Endothelial cell of umbilical vein (primary cell): ENCODE data around the gene TTC23L. TPM values are rescaled to one million over a fixed set of nuclear protein-coding genes. Genes with fewer than 3 reads are reported as not detected.

ENCODE experiments used
- BruUV-seq: library from RNA; stranded (reverse); fragments of 400-500 nt; replicated peaks from 2 replicates; lab custom pipeline; 2021; lab: Mats Ljungman, UMichigan
- CTCF ChIA-PET: fragments of 300-600, 350-600 bp; sonication (Branson Sonifier 250); formaldehyde crosslinking; loops from one replicate; lab custom pipeline; 2021; ENCODE audit warnings: antibody characterized with exemption, inconsistent platforms; lab: Charles Lee
- POLR2A ChIA-PET: fragments of 300-600, 350-600 bp; sonication (Branson Sonifier 250); formaldehyde crosslinking; loops from one replicate; lab custom pipeline; 2021; ENCODE audit warnings: antibody characterized with exemption, inconsistent platforms; lab: Charles Lee
- DNase-seq: peaks from one replicate; pipeline ENCODE4 v3.0.0-alpha.2; 2011; ENCODE audit warnings: low read depth, low spot score
- FAIRE-seq: peaks from 2 replicates; lab custom pipeline; 2011; peaks lifted over from hg19 to GRCh38; lab: Jason Lieb, UNC
- H2AFZ ChIP-seq: 2 replicates; pipeline ENCODE4 v1.6.0; 2012; ENCODE audit warnings: low read depth, low read length, control low read depth, inconsistent platforms
- H3K27ac ChIP-seq: 2 replicates; pipeline ENCODE4 v1.5.1; 2011; ENCODE audit warnings: low read depth, mild to moderate bottlenecking, control low read depth, low read length, moderate library complexity; ENCODE audit not compliant: insufficient read depth
- H3K27me3 ChIP-seq, 2 experiments: 2 replicates each; pipeline versions ENCODE4 v1.6.0 to v1.6.1; 2011; ENCODE audit warnings: low read length in 2 of 2, mixed read lengths in 1 of 2; ENCODE audit not compliant: control insufficient read depth in 2 of 2, insufficient read depth in 2 of 2
- H3K36me3 ChIP-seq, 2 experiments: 2 replicates in 1 of 2; 3 replicates in 1 of 2; pipeline ENCODE4 v1.5.1; 2011; ENCODE audit warnings: low read length in 2 of 2, mild to moderate bottlenecking in 1 of 2, moderate library complexity in 1 of 2; ENCODE audit not compliant: control insufficient read depth in 2 of 2, insufficient read depth in 2 of 2; ENCODE audit errors: extremely low read depth in 1 of 2
- H3K4me1 ChIP-seq: 3 replicates; pipeline ENCODE4 v1.5.1; 2011; ENCODE audit warnings: mild to moderate bottlenecking, low read length; ENCODE audit not compliant: control insufficient read depth, insufficient read depth; ENCODE audit errors: extremely low read depth
- H3K4me2 ChIP-seq: 2 replicates; pipeline ENCODE4 v1.6.1; 2011; ENCODE audit warnings: low read length, control low read depth, mixed read lengths; ENCODE audit not compliant: insufficient read depth
- H3K4me3 ChIP-seq, 3 experiments: fragments of 200-600 bp in 1 of 3; sonication (generic), shearing (Covaris generic) in 1 of 3; replicated peaks in 1 of 3; 2 replicates each; pipeline ENCODE4 v1.5.1; 2011 to 2016; ENCODE audit warnings: control low read depth in 3 of 3, low read length in 3 of 3, mild to moderate bottlenecking in 2 of 3, inconsistent platforms in 1 of 3, low read depth in 1 of 3, moderate library complexity in 1 of 3; ENCODE audit not compliant: insufficient read depth in 1 of 3
- H3K79me2 ChIP-seq: 2 replicates; pipeline ENCODE4 v1.6.0; 2012; ENCODE audit warnings: low read length, inconsistent platforms; ENCODE audit not compliant: control insufficient read depth, insufficient read depth
- H3K9ac ChIP-seq: replicated peaks from 2 replicates; pipeline ENCODE3; 2011; ENCODE audit warnings: low read length, control low read depth; ENCODE audit not compliant: insufficient read depth; ENCODE audit errors: extremely low read depth
- H3K9me1 ChIP-seq: replicated peaks from 3 replicates; pipeline ENCODE4 v1.6.0; 2011; ENCODE audit warnings: mild to moderate bottlenecking, low read length; ENCODE audit not compliant: control insufficient read depth, insufficient read depth; ENCODE audit errors: extremely low read depth
- H3K9me3 ChIP-seq: replicated peaks from 2 replicates; pipeline ENCODE4 v1.5.1; 2012; ENCODE audit warnings: low read length, inconsistent platforms; ENCODE audit not compliant: control insufficient read depth, insufficient read depth
- H4K20me1 ChIP-seq: replicated peaks from 2 replicates; pipeline ENCODE3; 2011; ENCODE audit warnings: mild to moderate bottlenecking, low read length; ENCODE audit not compliant: control insufficient read depth, insufficient read depth; ENCODE audit errors: extremely low read depth
- EZH2 ChIP-seq: IDR thresholded peaks from 2 replicates; pipeline ENCODE4 v1.6.1; 2012; ENCODE audit warnings: borderline replicate concordance, low read depth, mild to moderate bottlenecking, moderate library complexity, low read length, inconsistent platforms; ENCODE audit not compliant: severe bottlenecking
- FOS ChIP-seq: IDR thresholded peaks from 2 replicates; pipeline ENCODE4 v1.6.1; 2011; ENCODE audit warnings: mild to moderate bottlenecking, low read length, moderate library complexity, borderline replicate concordance; ENCODE audit not compliant: insufficient read depth
- GATA2 ChIP-seq: IDR thresholded peaks from 2 replicates; pipeline ENCODE4 v1.7.0; 2011; ENCODE audit warnings: low read depth, mild to moderate bottlenecking, moderate library complexity, mixed read lengths, low read length; ENCODE audit not compliant: insufficient read length, insufficient read depth
- JUN ChIP-seq: IDR thresholded peaks from 2 replicates; pipeline ENCODE4 v1.6.1; 2011; ENCODE audit warnings: borderline replicate concordance, low read depth; ENCODE audit not compliant: insufficient read length, insufficient read depth
- MAX ChIP-seq: IDR thresholded peaks from 2 replicates; pipeline ENCODE4 v1.6.1; 2011; ENCODE audit not compliant: insufficient read depth, insufficient read length
- MYC ChIP-seq: IDR thresholded peaks from one replicate; pipeline ENCODE4 v1.6.1; 2011; ENCODE audit warnings: mild to moderate bottlenecking, low read depth, low read length
- POLR2A ChIP-seq: IDR thresholded peaks from 2 replicates; pipeline ENCODE4 v1.6.1; 2012; ENCODE audit warnings: low read depth, mild to moderate bottlenecking, control low read depth, low read length
- POLR2AphosphoS5 ChIP-seq: IDR thresholded peaks from 2 replicates; pipeline ENCODE4 v1.6.1; 2012; ENCODE audit warnings: low read depth, mild to moderate bottlenecking, control low read depth, low read length, moderate library complexity; ENCODE audit not compliant: insufficient read depth
- dilution Hi-C: fragments of 300-500 bp; cut with MboI; formaldehyde crosslinking; loops from one replicate; pipeline ENCODE4 v1.15.0; 2019; ENCODE audit warnings: low sequenced_read_pairs; ENCODE audit not compliant: extremely low pct_ligation_motif_present
- intact Hi-C: fragments of 100-400 bp; cut with micrococcal nuclease; formaldehyde crosslinking; loops from one replicate; pipeline ENCODE4 v1.10.0; 2022
- polyA plus RNA-seq, 4 experiments: library from polyadenylated mRNA; depleted of rRNA in 3 of 4; stranded (reverse) in 3 of 4; unstranded in 1 of 4; fragments of >200 nt; gene quantifications; 2 replicates each; pipeline versions ENCODE4 v1.2.1 to v1.2.3, GENCODE V29; 2011 to 2012; ENCODE audit warnings: missing spikeins in 1 of 4
- total RNA-seq: library from RNA; stranded (reverse); gene quantifications from 2 replicates; pipeline ENCODE4 v1.2.3, GENCODE V29; 2021
- TF ChIP-seq, protein P1 (sequence below), 2 donors: IDR thresholded peaks; 1 replicate in 1 of 2; 2 replicates in 1 of 2; pipeline ENCODE4 v1.5.1; 2011; ENCODE audit warnings: low read length in 2 of 2, mild to moderate bottlenecking in 2 of 2, moderate library complexity in 2 of 2, control low read depth in 1 of 2, inconsistent platforms in 1 of 2, low read depth in 1 of 2; ENCODE audit not compliant: insufficient read depth in 1 of 2; ENCODE audit errors: extremely low read depth in 1 of 2

TTC23L gene
- total and polyA plus RNA-seq, 2 donors (not counting 3 experiments of a cell fraction or from before 2014, with no cell fraction given), result not detected

DNA sequence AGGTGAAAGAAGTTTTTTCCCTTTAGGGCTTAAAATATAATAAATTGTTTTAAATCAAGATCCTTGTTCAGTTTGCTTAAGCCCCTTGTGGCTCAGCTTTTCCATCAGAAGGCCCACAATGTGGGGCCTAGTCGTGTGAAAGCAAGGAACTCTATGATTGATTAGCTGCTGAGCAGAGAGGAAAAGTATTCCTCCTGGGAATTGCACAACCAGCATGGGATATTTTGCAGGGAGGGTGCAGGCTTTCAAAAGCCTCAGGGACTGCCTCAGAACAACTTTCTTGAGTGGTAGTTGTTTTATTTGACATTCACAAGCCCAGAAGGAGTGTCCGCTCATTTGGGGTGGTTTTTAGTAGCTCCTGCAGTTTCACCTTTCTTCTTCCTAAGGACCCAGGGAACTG is 19.8 kb downstream of the TTC23L start:
- Histone ChIP-seq H3K9ac (no peak overlapping the region), H4K20me1 (no peaks in the 10 kb centered on the region), H3K9me3 (no peaks in the 10 kb centered on the region), H2AFZ (no peak overlapping the region), H3K4me2 (no peak overlapping the region), H3K4me3 (no peak overlapping the region), H3K79me2 (no peaks in the 10 kb centered on the region), H3K9me1 (no peaks in the 10 kb centered on the region), H3K4me1 (peaks cover 14% of the 10 kb centered on the region), H3K27me3 (peaks cover 0 to 9% of the 10 kb centered on the region in 2 experiments), H3K36me3 (no peaks in the 10 kb centered on the region), H3K27ac (no peak overlapping the region)
- no peak for DNase-seq
- CTCF ChIA-PET, result interaction anchor here (2.2 kb wide), 1 partner anchor 10 kb away, joined by 8 read pairs; no protein-coding TSS in a partner anchor
- intact Hi-C loops, result no loop called here
- no peak for FAIRE-seq
- POLR2A ChIA-PET, result no interaction called here
- dilution Hi-C loops, result no loop called here
- BruUV-seq, result no TSS peak
- TF ChIP-seq MAX (no peak), POLR2AphosphoS5 (no peak), EZH2 (no peak), GATA2 (no peak), JUN (no peak), POLR2A (no peak), FOS (no peak), MYC (no peak)
- TF ChIP-seq, protein P1, sequence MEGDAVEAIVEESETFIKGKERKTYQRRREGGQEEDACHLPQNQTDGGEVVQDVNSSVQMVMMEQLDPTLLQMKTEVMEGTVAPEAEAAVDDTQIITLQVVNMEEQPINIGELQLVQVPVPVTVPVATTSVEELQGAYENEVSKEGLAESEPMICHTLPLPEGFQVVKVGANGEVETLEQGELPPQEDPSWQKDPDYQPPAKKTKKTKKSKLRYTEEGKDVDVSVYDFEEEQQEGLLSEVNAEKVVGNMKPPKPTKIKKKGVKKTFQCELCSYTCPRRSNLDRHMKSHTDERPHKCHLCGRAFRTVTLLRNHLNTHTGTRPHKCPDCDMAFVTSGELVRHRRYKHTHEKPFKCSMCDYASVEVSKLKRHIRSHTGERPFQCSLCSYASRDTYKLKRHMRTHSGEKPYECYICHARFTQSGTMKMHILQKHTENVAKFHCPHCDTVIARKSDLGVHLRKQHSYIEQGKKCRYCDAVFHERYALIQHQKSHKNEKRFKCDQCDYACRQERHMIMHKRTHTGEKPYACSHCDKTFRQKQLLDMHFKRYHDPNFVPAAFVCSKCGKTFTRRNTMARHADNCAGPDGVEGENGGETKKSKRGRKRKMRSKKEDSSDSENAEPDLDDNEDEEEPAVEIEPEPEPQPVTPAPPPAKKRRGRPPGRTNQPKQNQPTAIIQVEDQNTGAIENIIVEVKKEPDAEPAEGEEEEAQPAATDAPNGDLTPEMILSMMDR (IDR thresholded peaks at IDR 0.05; ENCODE audit: extremely low read depth in 1 of 2, insufficient read depth in 1 of 2, low read depth in 1 of 2, low read length in 2 of 2), result no peak
